Kidney (tissue), 14 donors: ENCODE measurements around the gene JMJD4. TPM values are rescaled to one million over a fixed set of nuclear protein-coding genes. Genes with fewer than 3 reads are reported as not detected.
A peak's percentile ranks its signal among the peaks of the same experiment; 100 is the strongest.

Experiments used
- DNase-seq, 5 donors: peaks; one replicate each; pipeline ENCODE4 v3.0.0-alpha.2; 2013 to 2020
- FAIRE-seq: peaks from 2 replicates; lab custom pipeline; 2012; peaks lifted over from hg19 to GRCh38; lab: Jason Lieb, UNC
- H3K27ac ChIP-seq, 2 donors: one replicate each; pipeline ENCODE4 v1.7.0; 2013; ENCODE audit warnings: low read depth in 2 of 2, low read length in 2 of 2, inconsistent platforms in 1 of 2
- H3K27me3 ChIP-seq: one replicate; pipeline ENCODE4 v1.7.1; 2013; ENCODE audit warnings: low read length, inconsistent platforms; ENCODE audit not compliant: control insufficient read depth, insufficient read depth
- H3K36me3 ChIP-seq, 3 donors: one replicate each; pipeline versions ENCODE4 v1.7.0 to v1.7.1; 2013; ENCODE audit warnings: low read length in 3 of 3, control low read depth in 1 of 3, inconsistent platforms in 1 of 3; ENCODE audit not compliant: insufficient read depth in 3 of 3, control insufficient read depth in 2 of 3
- H3K4me1 ChIP-seq, 3 donors: one replicate each; pipeline versions ENCODE4 v1.7.0 to v1.7.1; 2013; ENCODE audit warnings: low read length in 3 of 3, inconsistent platforms in 1 of 3, low read depth in 1 of 3; ENCODE audit not compliant: control insufficient read depth in 2 of 3, insufficient read depth in 2 of 3
- H3K4me3 ChIP-seq, 3 donors: one replicate each; pipeline versions ENCODE4 v1.7.0 to v1.8.1; 2013; ENCODE audit warnings: low read length in 3 of 3, control low read depth in 1 of 3, inconsistent platforms in 1 of 3
- H3K9ac ChIP-seq, 3 donors: one replicate each; pipeline versions ENCODE4 v1.7.0 to v1.7.1; 2013; ENCODE audit warnings: low read length in 3 of 3, control low read depth in 1 of 3, inconsistent platforms in 1 of 3
- H3K9me3 ChIP-seq, 3 donors: one replicate each; pipeline versions ENCODE4 v1.7.0 to v1.7.1; 2013; ENCODE audit warnings: low read length in 3 of 3, control low read depth in 1 of 3, inconsistent platforms in 1 of 3; ENCODE audit not compliant: control insufficient read depth in 2 of 3, insufficient read depth in 1 of 3
- CTCF ChIP-seq: IDR thresholded peaks from 3 replicates; pipeline ENCODE4 v1.5.1; 2012; ENCODE audit warnings: mild to moderate bottlenecking, moderate library complexity, borderline replicate concordance; ENCODE audit not compliant: insufficient read depth; ENCODE audit errors: extremely low read depth
- intact Hi-C: fragments of 100-400 bp; cut with DNase I; formaldehyde crosslinking; loops from one replicate; pipeline ENCODE4 v1.11.1; 2022
- polyA plus RNA-seq: library from polyadenylated mRNA; stranded (reverse); fragments of 350-450 nt; fragmentation: Illumina TruSeq; extraction: RNeasy Lipid Tissue Mini Kit (QIAGEN cat#74804); gene quantifications from one replicate; pipeline ENCODE4 v1.2.3, GENCODE V29; 2014; ENCODE audit warnings: low read depth, low replicate concordance; ENCODE audit not compliant: insufficient read depth
- total RNA-seq: library from RNA; stranded (reverse); fragmentation: NEBNext Ultra II Directional; extraction: Animal tissue kit (Norgen Biotek cat#: 25700); gene quantifications from one replicate; pipeline ENCODE4 v1.2.1, GENCODE V29; 2021
- donor health status: control.
- donor health status: control.
- donor health status: control.
- donor health status: control.
- donor health status: control.
- donor health status: DM: yes; HTN: yes; CAD: no.
- donor health status: Normal renal cell carcinoma (clear cell type).

The JMJD4 gene
- total and polyA plus RNA-seq, 2 donors from 2014 or later = 12.6 to 15.9 TPM

GRCh38 chr1:227738820-227739219 lies 3.7 kb upstream of the JMJD4 start:
- no peak overlapping the region for H3K9ac ChIP-seq
- no peak for DNase-seq
- H3K9me3 ChIP-seq = no peaks in the 10 kb centered on the region
- no peak for TF ChIP-seq CTCF
- H3K4me3 ChIP-seq = no peak overlapping the region
- intact Hi-C loops = no loop called here
- FAIRE-seq = no peak
- H3K36me3 ChIP-seq = no peaks in the 10 kb centered on the region
- no peak overlapping the region for H3K27ac ChIP-seq
- H3K4me1 ChIP-seq = peaks cover 0 to 17% (median 4%) of the 10 kb centered on the region in 3 donors
- no peaks in the 10 kb centered on the region for H3K27me3 ChIP-seq

- Histone ChIP-seq H3K36me3 (peaks cover 0 to 4% (median 0%) of the 10 kb centered on the region in 3 donors), H3K27me3 (no peaks in the 10 kb centered on the region), H3K4me1 (peaks cover 0 to 20% (median 4%) of the 10 kb centered on the region in 3 donors), H3K9ac (no peak overlapping the region), H3K27ac (no peak overlapping the region), H3K4me3 (no peak overlapping the region), H3K9me3 (no peaks in the 10 kb centered on the region)
- DNase-seq = no peak
- no peak for FAIRE-seq
- no peak for TF ChIP-seq CTCF
- intact Hi-C loops = no loop called here
Observed at GRCh38 chr1:227736814-227737432, 1.8 kb upstream of the JMJD4 start.

GRCh38 chr1:227735539-227736285 lies 610 bp upstream of the JMJD4 start:
- no peak for FAIRE-seq
- Histone ChIP-seq H3K9me3 (no peaks in the 10 kb centered on the region), H3K27me3 (no peaks in the 10 kb centered on the region), H3K9ac (peak overlapping the region; percentile 69 to 78 (median 77)), H3K4me3 (peak overlapping the region; percentile 73 to 94 (median 81)), H3K27ac (peak overlapping the region; percentile 84 to 86), H3K36me3 (peaks cover 0 to 4% (median 0%) of the 10 kb centered on the region in 3 donors), H3K4me1 (peaks cover 0 to 22% (median 4%) of the 10 kb centered on the region in 3 donors)
- DNase-seq = no peak
- intact Hi-C loops = no loop called here
- TF ChIP-seq CTCF = no peak
